Neuron (in vitro differentiated cells): ENCODE results near the gene JAK3.

Source experiments
- H2AFZ ChIP-seq: one replicate; pipeline ENCODE4 v1.6.1; 2013; ENCODE audit warnings: low read depth, mild to moderate bottlenecking, inconsistent platforms, low read length, moderate library complexity
- H3K27me3 ChIP-seq: one replicate; pipeline ENCODE4 v1.6.1; 2013; ENCODE audit warnings: low read length; ENCODE audit not compliant: insufficient read depth
- H3K36me3 ChIP-seq: one replicate; pipeline ENCODE4 v1.6.1; 2013; ENCODE audit warnings: low read length; ENCODE audit not compliant: insufficient read depth
- H3K4me1 ChIP-seq: one replicate; pipeline ENCODE4 v1.6.1; 2013; ENCODE audit warnings: low read length; ENCODE audit not compliant: insufficient read depth
- H3K4me3 ChIP-seq: 2 replicates; pipeline ENCODE4 v1.5.1; 2013; ENCODE audit warnings: mild to moderate bottlenecking, low read length, moderate library complexity
- H3K9me3 ChIP-seq: one replicate; pipeline ENCODE4 v1.6.1; 2013; ENCODE audit warnings: low read length

Gene JAK3

DNA sequence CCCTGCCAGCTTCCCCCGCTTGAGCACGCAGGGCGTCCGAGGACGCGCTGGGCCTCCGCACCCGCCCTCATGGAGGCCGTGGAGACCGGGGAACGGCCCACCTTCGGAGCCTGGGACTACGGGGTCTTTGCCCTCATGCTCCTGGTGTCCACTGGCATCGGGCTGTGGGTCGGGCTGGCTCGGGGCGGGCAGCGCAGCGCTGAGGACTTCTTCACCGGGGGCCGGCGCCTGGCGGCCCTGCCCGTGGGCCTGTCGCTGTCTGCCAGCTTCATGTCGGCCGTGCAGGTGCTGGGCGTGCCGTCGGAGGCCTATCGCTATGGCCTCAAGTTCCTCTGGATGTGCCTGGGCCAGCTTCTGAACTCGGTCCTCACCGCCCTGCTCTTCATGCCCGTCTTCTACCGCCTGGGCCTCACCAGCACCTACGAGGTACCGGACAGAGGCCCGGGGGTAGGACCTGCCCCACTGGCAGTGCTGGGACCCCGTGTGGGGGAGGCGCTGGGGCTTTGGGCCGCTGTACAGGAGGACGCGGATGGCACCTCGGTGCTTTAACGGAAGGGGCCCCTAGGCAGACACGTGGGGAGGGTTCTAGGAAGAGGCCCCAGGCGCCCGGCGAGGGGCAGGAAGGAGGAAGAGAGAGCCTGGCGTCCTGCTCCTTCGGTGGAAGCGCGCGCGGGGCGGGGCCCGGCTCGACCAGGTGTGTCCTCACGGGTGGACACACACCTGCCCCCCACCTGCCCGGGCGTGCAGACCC, 24.6 kb upstream of the JAK3 start:
- H3K4me1 ChIP-seq = peaks cover 4% of the 10 kb centered on the region
- no peak overlapping the region for H2AFZ ChIP-seq
- H3K9me3 ChIP-seq = no peaks in the 10 kb centered on the region
- peaks cover 36% of the 10 kb centered on the region for H3K27me3 ChIP-seq
- H3K4me3 ChIP-seq = no peak overlapping the region
- H3K36me3 ChIP-seq = no peaks in the 10 kb centered on the region

DNA sequence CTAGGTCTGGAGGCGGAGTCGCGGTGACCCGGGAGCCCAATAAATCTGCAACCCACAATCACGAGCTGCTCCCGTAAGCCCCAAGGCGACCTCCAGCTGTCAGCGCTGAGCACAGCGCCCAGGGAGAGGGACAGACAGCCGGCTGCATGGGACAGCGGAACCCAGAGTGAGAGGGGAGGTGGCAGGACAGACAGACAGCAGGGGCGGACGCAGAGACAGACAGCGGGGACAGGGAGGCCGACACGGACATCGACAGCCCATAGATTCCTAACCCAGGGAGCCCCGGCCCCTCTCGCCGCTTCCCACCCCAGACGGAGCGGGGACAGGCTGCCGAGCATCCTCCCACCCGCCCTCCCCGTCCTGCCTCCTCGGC, 24.1 kb upstream of the JAK3 start, which contains the start of gene SLC5A5:
Gene SLC5A5 (plus strand): TSS at position 68 of the 373 bp plus-strand sequence. CDS start 375 bp downstream, outside the sequence.
- H2AFZ ChIP-seq = no peak within 1 kb of the TSS

DNA sequence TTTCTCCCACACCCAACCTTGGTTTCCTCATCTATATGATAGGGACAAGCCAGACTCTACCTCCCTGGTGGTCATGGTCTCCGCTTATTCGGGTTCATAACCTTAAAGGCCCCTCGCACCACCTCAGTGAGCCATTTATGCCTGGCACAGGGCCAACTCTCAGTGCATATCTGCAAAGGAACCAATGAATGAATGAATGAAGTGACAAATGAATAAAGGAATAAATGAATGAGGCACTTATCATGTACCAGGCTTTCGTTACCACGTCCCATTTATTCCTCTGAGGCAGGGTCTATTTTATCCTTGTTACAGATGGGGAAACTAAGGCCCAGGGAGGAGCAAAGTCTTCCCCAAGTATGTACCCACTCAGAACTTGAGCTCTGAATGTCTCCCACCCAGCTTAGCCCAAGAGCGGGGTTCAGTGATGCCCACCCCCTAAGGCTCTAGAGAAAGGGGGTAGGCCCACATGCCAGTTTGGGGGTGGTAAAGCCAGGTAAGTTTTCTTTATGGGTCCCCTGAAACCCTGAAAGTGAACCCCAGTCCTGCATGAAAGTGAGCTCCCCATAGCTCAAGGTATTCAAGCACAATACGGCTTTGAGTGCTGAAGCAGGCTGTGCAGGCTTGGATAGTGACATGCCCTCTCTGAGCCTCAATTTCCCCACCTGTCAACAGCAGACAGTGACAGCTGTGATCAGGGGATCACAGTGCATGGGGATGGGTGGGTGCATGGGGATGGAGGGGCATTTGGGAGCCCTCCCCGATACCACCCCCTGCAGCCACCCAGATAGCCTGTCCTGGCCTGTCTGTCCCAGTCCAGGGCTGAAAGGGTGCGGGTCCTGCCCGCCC, 23.5 kb upstream of the JAK3 start:
- no peak overlapping the region for H3K4me3 ChIP-seq
- no peaks in the 10 kb centered on the region for H3K36me3 ChIP-seq
- no peaks in the 10 kb centered on the region for H3K9me3 ChIP-seq
- H3K27me3 ChIP-seq = peaks cover 36% of the 10 kb centered on the region
- no peak overlapping the region for H2AFZ ChIP-seq
- H3K4me1 ChIP-seq = peaks cover 4% of the 10 kb centered on the region

More for the DNA sequence above, 24.1 kb upstream of the JAK3 start, which contains the start of gene SLC5A5:
- Histone ChIP-seq H3K4me1 (peaks cover 4% of the 10 kb centered on the region), H3K4me3 (no peak within 1 kb of the TSS), H3K9me3 (no peaks in the 10 kb centered on the region), H3K27me3 (peaks cover 36% of the 10 kb centered on the region), H3K36me3 (no peaks in the 10 kb centered on the region)

DNA sequence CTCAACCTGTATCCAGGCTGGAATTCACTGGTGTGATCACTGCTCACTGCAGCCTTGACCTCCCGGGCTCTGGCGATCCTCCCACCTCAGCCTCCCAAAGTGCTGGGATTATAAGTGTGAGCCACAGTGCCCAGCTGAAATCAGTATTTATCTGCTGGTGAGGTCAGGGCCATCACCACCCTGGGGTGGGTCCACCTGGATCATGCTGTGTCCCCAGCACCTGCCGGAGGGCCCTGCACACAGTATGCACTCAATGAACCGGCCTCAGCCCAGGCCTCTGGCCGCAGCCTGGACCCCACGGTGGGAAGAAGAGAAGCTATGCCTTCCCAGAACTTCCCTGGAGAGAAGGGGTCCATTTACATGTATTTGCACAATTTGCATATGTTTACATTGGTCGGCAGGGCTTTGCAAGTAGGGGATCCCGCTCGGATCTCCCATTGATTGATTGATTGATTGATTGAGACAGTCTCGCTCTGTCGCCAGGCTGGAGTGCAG, 21.4 kb upstream of the JAK3 start:
- Histone ChIP-seq H2AFZ (no peak overlapping the region), H3K4me3 (no peak overlapping the region), H3K27me3 (peaks cover 29% of the 10 kb centered on the region), H3K36me3 (peaks cover 12% of the 10 kb centered on the region), H3K9me3 (no peaks in the 10 kb centered on the region), H3K4me1 (peaks cover 4% of the 10 kb centered on the region)

DNA sequence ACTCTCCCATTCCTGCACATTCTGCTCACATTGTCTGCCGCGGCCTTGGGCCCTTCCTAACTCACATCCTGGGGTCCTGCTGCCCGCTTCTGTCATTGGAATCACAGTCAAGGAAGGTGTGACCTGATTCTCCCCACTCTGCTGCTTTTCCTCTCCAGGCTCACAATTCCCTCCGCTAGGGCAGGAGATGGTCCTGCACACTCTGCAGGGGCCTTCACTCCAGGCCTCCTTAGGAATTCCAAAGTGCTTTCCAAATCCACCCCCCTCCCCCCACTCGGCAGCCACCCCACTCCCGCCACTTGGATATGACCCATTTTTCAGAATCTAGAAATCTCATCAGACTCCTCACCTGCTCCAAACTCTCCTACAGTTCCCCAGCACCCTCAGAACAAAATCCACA, 20.9 kb upstream of the JAK3 start:
- Histone ChIP-seq H2AFZ (no peak overlapping the region), H3K27me3 (peaks cover 26% of the 10 kb centered on the region)

DNA sequence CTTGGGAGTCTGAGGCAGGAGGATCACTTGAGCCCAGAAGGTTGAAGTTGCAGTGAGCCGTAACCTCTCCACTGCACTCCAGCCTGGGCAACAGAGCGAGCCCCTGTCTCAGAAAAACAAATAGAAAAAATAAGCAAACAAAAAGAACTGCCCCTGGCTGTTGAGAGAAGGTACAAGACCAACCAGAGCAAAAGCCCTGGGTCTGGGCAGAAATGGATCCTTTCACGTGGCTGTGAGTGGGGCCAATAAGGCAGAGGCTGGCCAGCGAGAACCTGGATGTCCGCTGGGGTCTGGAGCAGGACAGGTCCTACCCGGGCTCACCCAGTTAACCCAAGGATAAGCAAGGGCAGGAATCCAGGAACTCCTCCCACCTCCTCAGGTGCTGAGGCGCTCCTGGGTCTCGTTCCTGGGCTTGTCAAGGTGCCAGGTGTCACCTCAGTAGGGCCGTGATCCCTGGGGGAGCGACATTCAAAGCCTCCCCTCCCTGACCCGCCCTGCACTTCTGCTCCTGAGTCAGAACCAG, 19.2 kb upstream of the JAK3 start:
- H3K4me3 ChIP-seq = no peak overlapping the region
- H3K9me3 ChIP-seq = no peaks in the 10 kb centered on the region
- H3K27me3 ChIP-seq = peaks cover 13% of the 10 kb centered on the region
- no peaks in the 10 kb centered on the region for H3K4me1 ChIP-seq
- peaks cover 33% of the 10 kb centered on the region for H3K36me3 ChIP-seq
- H2AFZ ChIP-seq = no peak overlapping the region

More for the DNA sequence above, 20.9 kb upstream of the JAK3 start:
- Histone ChIP-seq H3K36me3 (peaks cover 17% of the 10 kb centered on the region), H3K9me3 (no peaks in the 10 kb centered on the region), H3K4me1 (peaks cover under 1% of the 10 kb centered on the region), H3K4me3 (no peak overlapping the region)

DNA sequence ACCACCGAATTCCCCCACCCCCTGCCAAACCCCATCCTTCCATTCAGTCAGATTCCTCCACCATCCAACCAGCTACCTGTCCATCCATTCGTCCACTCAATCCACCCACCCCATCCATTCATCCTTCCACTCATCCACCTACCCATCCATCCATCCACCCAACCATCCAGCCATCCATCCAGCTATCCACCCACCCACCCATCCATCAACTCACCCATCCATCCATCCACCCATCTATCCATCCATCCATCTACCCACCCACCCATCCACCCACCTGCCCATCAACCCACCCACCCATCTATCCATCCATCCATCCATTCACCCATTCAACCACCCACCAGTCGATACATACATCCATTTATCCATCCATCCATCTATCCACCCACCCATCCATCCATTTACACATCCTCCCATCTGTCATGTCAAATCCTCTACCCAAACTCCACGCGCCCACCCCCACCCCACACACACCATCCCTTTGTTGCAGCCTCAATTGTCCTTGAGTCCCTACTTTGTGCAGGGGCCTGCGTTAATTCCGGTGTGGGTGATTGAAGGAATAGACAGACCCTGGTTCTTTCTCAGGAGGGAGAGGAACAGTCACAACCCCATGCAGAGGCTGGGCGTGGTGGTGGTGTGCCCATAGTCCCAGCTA, 18.7 kb upstream of the JAK3 start:
- no peak overlapping the region for H2AFZ ChIP-seq
- H3K27me3 ChIP-seq = peaks cover 7% of the 10 kb centered on the region
- peaks cover 39% of the 10 kb centered on the region for H3K36me3 ChIP-seq
- H3K4me3 ChIP-seq = no peak overlapping the region
- H3K4me1 ChIP-seq = peaks cover 4% of the 10 kb centered on the region
- no peaks in the 10 kb centered on the region for H3K9me3 ChIP-seq

DNA sequence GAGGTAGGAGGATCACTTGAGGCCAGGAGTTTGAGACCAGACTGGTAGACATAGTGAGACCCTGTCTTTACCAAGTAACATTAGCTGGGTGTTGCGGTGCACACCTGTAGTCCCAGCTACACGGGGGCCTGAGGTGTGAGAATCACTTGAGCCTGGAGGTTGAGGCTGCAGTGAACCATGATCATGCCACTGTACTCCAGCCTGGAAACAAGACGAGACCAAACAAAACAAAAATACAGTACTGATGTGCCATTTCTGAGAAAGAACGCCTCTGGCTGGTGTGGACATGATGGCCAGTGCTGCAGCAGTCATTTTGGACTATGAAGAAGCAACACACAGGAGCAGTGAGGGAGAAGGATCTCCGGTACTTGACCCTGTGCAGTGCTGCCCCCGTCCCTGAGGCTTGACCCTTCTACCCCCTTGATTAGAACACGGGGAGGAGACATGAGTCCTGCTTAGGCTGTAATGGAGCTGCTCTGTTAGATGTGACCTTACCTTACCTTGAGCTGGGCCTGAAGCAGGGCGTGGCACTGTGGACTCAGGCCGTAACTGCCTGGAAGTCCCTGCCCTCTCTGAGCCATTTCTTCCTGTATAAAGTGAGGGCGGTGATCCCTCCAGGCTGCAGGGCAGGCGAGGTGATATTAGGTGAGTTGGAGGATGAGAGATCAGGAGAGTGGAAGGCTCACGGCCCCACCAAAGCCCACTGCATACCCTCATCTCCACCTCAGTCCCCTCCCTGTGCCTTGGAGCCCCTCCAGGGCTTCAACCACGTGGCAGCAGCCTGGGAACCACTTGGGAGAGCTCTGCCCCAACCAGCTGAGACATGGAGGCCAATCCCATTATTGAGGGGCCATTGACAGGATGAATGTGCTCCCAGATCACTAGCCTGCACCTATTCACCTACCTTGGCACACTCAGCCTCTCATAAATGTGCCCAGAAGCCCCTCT, 17.9 kb upstream of the JAK3 start:
- peaks cover 11% of the 10 kb centered on the region for H3K4me1 ChIP-seq
- no peak overlapping the region for H3K4me3 ChIP-seq
- no peaks in the 10 kb centered on the region for H3K9me3 ChIP-seq
- no peak overlapping the region for H2AFZ ChIP-seq
- H3K27me3 ChIP-seq = no peaks in the 10 kb centered on the region
- H3K36me3 ChIP-seq = peaks cover 45% of the 10 kb centered on the region

DNA sequence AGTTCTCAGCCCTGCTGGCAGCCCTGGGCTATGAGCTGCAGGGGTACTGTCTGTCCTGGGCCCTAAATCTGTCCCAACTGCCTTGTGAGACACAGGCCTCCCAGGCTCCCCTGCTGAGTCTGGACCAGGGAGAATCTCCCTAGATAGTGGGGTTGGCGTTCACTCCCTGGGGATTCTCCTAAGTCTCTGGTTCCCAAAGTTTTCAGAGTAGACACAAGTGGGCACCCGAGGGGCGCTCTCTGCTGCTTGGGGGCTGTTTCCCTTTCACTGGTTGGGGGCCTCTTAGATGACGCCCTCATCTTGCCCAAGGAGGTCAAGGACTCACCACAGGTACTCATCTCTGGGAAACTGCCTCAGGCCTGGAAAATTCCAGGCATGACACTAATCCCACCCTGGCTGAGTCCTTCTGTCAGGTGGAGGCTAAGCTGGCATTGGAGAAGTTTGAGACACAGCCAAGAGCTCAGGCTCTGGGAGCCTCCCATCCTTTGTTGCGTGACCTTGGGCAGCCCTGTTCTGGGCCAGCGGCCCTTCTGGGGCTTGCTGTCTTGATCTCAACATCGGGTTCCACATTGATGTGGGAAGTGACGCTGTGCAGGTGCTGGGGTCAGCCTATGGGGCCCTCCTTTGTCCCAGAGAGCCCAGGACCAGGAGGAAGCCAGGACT, 15.9 kb upstream of the JAK3 start:
- Histone ChIP-seq H3K36me3 (peaks cover 46% of the 10 kb centered on the region), H2AFZ (no peak overlapping the region)

DNA sequence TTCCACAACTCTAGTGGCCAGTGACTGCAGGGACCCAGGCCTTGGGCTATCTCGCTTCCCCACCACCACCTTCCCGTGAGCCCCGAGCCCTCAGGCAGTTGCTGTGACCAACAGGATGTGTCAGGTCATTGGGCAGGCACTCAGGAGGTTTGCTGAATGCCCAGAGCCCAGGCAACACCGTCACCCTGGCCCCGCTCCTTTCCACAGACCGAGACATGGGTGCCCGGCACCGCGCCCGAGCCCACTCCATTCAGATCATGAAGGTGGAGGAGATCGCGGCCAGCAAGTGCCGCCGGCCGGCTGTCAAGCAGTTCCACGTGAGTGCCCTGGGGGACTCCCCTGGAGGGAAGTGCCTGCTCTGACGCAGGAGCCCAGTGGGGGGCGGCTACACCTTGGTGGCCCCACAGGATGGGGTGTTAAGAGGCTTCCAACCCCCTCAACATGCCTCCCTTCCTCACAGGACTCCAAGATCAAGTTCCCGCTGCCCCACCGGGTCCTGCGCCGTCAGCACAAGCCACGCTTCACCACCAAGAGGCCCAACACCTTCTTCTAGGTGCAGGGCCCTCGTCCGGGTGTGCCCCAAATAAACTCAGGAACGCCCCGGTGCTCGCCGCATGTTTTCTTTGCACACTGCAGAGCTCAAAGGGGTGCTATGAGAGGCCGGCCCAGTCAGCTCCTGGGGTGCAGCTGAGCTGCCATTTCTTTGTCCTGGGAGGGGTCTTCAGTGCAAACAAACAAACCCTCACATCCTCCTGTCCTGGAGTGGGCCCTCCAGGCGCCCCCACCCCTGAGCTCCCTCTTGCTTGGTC, 15.1 kb upstream of the JAK3 start:
- H3K27me3 ChIP-seq = no peaks in the 10 kb centered on the region
- H3K4me1 ChIP-seq = peaks cover 15% of the 10 kb centered on the region
- H3K9me3 ChIP-seq = no peaks in the 10 kb centered on the region
- H3K4me3 ChIP-seq = no peak overlapping the region
- H2AFZ ChIP-seq = no peak overlapping the region
- peaks cover 46% of the 10 kb centered on the region for H3K36me3 ChIP-seq

More for the DNA sequence above, 15.9 kb upstream of the JAK3 start:
- no peaks in the 10 kb centered on the region for H3K9me3 ChIP-seq
- no peaks in the 10 kb centered on the region for H3K27me3 ChIP-seq
- no peak overlapping the region for H3K4me3 ChIP-seq
- H3K4me1 ChIP-seq = peaks cover 15% of the 10 kb centered on the region
